Right lung (tissue), 5 donors: ENCODE measurements around the gene PEAK1. TPM values are rescaled to one million over a fixed set of nuclear protein-coding genes. Genes with fewer than 3 reads are reported as not detected.
"Not testable (repeated sequence)": the region's sequence is repeated elsewhere in the genome, so short reads cannot be mapped to it uniquely, and the experiment has no call there.

Source experiments
- DNase-seq, 2 donors: peaks; one replicate each; pipeline ENCODE4 v3.0.0-alpha.2; 2013
- polyA plus RNA-seq, 5 donors: library from polyadenylated mRNA; unstranded; fragments of 120-200 nt; gene quantifications; one replicate each; pipeline versions ENCODE4 v1.2.1 to v1.2.3, GENCODE V29; 2013; ENCODE audit warnings: inconsistent platforms in 1 of 5, low replicate concordance in 1 of 5; ENCODE audit not compliant: insufficient read length in 5 of 5, insufficient read depth in 1 of 5

PEAK1 gene
- polyA plus RNA-seq, 5 donors: 34.0 to 65.8 (median 61.3) TPM

GRCh38 chr15:77239882-77240608, 179.9 kb downstream of the PEAK1 start:
- DNase-seq: no peak

- DNase-seq: no peak
Observed at GRCh38 chr15:77235566-77235965, 184.3 kb downstream of the PEAK1 start.

DNA sequence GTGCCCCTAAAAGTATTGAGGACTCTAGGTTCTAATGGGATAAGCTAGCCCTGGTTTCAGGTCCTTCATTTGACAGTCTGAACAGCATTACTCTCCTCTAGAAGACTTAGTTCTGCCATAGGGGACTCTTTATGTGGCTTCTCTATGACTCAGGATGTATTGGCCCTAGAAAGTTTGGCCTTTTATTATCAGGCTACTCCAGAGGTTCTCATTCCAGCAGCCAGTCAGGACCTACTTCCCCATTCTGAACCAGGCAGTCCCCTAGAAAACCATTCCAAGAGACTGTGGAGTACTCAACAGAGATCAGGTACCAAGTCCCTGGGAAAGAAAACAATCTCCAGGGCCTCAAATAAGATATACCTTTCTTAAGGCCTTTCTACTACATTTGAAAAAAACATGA, 191.1 kb downstream of the PEAK1 start:
- DNase-seq: no peak

DNA sequence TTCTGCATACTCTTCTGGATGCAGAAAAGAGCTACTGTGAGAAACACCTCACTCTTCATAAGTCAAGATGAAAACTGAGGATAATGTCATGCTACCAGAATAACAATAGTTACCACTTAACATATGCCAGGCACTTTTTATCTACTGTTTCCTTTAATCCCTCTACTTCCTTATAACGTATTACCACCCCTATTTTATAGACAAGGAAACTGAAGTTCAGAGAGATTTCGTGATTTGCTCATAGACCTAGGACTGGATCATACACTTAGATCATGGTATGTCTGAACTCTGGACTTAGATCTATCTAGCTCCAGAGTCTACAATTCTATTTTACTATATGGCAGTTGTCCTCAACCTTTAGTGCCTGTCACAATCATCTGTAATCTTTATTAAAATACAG, 193.3 kb downstream of the PEAK1 start:
- no peak for DNase-seq

- peak in 1 of 2 donors; percentile 23 for DNase-seq
Observed at GRCh38 chr15:77225646-77226045, 194.3 kb downstream of the PEAK1 start.

DNA sequence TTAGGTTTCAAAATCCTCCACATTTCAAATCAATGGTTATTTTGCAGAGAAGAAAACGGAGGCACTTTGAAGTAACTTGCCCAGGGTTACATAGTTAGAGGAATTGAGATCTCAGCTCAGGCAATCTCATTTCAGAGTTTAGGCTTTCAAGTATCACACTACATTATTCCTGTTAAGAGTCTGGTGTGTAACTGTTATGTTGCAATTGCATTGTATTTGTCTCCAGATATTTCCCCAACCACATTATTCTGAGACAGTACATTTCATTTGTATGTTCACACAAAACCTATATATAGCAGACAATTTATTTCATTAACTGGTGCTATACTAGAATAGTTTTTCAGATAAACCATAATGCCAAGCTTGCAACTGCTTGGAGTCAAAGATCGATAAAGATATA, 194.8 kb downstream of the PEAK1 start:
- DNase-seq: peak in 1 of 2 donors; percentile 23

GRCh38 chr15:77224352-77224751, 195.6 kb downstream of the PEAK1 start:
- DNase-seq: no peak

DNA sequence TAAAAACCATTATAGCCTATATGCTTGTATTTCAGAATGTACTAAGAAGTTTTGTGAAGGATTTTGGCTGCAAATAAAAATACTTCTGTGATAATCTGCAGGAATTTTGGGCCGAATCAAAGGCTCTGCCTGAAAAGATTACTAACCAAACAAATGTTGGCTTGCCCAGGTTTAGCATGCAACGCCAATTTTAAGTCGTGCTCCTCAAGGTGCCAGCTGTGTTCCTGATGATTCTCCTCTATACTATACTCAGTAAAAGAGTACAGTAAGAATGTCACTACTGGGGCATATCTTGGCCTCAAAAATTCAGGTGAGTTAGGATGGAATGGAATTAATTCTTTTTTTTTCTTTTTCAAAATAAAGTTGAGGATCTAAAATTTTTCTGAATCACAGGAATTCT, 198.2 kb downstream of the PEAK1 start:
- no peak for DNase-seq

- no peak for DNase-seq
Observed at GRCh38 chr15:77221174-77221573, 198.7 kb downstream of the PEAK1 start.

- no peak for DNase-seq
Observed at GRCh38 chr15:77219841-77220240, 200.1 kb downstream of the PEAK1 start.

- no peak for DNase-seq
Observed at GRCh38 chr15:77209221-77209620, 210.7 kb downstream of the PEAK1 start.

DNA sequence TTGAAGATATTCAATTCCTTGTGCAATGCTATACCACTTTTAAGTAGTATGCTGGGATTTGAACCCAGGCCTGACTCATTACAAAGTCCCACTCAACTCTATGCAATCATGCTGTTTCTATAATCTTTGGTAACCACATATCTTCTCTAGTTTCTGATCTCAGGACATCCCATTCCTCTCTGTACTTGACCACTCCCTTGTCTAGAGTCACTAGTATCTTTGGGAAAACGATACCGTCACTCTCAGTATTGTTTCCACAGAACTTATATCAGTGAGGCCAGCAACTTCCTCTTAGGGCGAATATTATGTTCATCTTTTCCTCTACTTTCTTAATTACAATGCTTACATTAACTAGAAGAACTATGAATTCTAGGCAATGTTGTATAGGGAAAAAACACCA, 211.7 kb downstream of the PEAK1 start:
- DNase-seq: no peak

DNA sequence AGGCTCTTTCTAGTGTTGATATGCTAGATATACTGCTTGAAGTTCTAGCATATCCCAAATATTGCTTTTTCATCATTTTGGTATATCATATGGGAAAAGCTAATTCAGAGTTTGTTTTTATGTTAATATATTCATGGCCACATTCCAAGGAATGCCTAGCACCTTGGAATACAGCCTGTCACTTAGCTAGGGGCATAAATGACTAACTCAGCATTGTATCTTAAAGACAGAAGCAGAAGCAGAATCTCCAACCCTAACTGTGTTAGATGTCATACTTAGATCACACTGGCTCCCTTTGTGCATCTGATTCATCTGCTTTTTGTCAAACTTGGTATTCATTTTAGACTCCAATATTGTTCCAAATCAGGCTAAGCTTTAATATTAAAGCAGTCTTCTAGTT, 218.2 kb downstream of the PEAK1 start:
- no peak for DNase-seq

GRCh38 chr15:77196381-77196780, 223.5 kb downstream of the PEAK1 start:
- DNase-seq: no peak

- no peak for DNase-seq
Observed at GRCh38 chr15:77195586-77195985, 224.3 kb downstream of the PEAK1 start.

DNA sequence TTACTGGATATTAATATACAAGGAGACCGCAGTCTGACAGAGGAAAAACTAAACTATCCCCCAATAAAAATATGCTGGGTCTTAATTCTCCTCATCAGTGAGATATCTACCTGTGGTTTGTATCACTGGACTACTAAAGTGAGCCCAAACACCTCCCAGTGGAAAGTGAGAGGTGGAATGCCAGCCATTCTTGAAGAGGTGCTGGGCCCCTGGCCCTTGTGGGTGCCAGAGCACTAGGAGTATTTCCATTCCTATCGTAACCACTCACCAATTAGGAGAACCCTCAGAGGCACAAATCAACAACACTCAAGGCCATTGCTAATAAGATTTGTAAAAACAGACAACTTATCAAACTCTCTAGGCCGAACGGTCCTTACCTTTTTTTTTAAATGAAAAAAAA, 227.5 kb downstream of the PEAK1 start:
- DNase-seq: no peak

GRCh38 chr15:77191230-77191834, 228.6 kb downstream of the PEAK1 start:
- DNase-seq: no peak

DNA sequence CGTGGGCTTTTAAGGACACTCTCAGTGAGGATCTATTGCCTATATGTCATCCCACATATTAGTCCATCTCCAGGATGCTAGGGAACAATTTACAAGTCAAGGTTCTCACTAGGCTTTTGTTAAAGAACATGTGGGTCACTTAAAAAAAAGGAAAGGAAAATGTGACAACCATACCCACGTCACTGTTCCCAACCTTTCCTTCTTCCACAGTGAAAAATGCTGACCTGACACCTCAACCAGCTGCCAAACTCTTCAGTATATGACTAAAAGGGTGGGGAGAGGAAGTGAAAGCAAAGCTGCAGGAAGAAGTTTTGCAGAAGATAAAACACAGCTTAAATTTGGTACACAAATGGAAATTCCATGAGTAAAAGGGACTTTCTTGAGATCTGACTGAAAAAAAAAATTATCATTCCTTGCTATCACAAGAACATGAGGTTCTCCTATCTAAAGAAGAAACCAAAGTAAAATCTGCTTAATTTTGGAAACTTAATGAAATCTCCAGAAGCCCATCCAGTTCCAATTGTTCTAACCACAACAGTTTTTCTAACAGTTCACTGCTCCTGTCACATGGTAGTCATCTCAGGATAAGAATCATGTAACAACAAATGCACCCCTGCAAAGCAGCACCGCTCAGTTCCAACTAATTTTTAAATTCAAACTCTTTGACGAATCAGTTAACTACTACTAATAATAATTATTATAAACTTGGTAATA, 232.0 kb downstream of the PEAK1 start:
- peak; percentile 47 to 57 for DNase-seq

DNA sequence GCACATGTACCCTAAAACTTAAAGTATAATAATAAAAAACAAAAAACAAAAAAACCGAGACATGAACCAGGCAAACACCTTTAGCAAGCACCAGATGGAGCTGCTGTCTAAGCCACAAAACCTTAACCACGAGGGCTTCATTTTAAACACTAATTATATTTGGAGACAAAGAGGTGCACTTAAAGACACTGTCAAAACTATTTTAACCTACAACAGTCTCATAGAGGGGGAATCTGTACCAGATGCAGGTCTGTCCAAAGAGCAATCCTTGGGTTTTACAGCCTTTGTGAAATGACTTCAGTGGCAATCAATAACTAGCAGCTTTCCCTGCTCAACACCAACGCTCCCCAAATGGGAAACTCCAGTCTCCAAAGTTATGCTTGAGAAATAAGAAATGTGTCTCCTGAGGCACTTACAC, 233.3 kb downstream of the PEAK1 start:
- DNase-seq: peak; percentile 38 to 57

DNA sequence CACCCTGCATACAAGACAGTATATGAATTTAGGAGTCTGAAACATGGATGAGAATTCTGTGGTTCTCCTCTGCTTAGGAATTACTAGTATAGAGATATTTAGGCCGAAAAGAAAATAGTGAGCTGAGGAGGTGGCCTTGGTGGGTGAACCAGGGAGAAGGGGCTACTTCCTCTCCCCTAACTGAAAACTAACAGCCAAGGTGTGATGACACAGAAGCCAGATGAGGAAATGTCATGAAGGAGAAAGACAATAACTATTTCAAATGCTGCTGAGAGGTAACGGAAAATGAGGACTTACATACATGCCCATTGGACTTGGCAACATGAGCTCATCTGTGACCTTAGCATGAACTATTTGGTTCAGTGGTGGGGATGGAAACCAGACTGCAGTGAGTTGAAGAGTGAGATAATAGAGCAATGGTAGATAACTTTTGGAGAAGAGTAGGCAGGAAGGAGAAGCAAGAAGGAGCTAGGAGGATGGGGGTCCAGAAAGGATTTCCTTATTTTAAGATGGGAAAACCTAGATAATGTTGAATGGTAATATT, 234.6 kb downstream of the PEAK1 start:
- no peak for DNase-seq

DNA sequence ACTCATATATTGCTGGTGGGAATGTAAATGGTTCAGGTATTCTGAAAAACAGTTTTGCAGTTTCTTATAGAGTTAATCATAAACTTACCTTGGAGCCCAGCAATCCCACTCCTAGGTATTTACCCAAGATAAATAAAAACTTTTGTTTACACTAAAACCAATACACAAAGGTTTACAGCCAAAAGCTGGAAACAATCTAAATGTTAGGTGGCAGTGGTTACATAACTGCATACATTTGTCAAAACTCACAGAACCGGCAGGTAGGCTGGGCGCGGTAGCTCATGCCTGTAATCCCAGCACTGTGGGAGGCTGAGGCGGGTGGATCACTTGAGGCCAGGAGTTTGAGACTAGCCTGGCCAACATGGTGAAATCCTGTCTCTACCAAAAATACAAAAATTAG, 235.6 kb downstream of the PEAK1 start:
- DNase-seq: not testable (repeated sequence)

DNA sequence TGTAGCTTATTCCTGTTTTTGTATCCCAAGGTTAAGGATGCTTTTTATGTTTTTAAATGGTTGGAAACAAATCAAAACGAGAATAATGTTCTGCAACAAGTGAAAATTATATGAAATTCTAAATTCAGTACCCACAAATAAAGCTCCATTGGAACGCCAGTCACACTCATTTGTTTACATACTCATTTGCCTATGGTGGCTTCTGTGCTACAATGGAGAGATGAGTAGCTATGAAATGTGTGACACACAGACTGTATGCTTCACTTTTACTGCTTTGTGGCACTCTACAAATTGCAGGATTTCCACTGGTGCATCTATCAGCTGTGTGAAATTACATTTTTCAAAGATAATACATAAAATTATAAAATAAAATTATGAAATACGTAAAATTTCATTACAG, 236.8 kb downstream of the PEAK1 start:
- DNase-seq: no peak
